SK-N-MC (cell line): ENCODE data around the gene STBD1.

Source experiments
- EZH2 ChIP-seq: fragments of 200-600 bp; sonication (generic); IDR thresholded peaks from one replicate; pipeline ENCODE4 v1.6.1; 2017; ENCODE audit warnings: antibody characterized with exemption
- FOXP2 ChIP-seq: optimal IDR thresholded peaks from 2 replicates; pipeline ENCODE3; 2011; ENCODE audit warnings: mild to moderate bottlenecking, moderate library complexity; ENCODE audit not compliant: insufficient read depth; ENCODE audit errors: extremely low read length, control extremely low read depth
- POLR2AphosphoS5 ChIP-seq: IDR thresholded peaks from 2 replicates; pipeline ENCODE4 v1.6.1; 2012; ENCODE audit warnings: mild to moderate bottlenecking, low read depth, low read length, borderline replicate concordance

- TF ChIP-seq EZH2 (no peak), POLR2AphosphoS5 (no peak), FOXP2 (no peak)
Observed at GRCh38 chr4:76279462-76279861, 27.1 kb upstream of the STBD1 start.
